ENCODE measurements around the gene SCYGR1. TPM values are rescaled to one million over a fixed set of nuclear protein-coding genes. Genes with fewer than 3 reads are reported as not detected.
A peak's percentile ranks its signal among the peaks of the same experiment; 100 is the strongest.

Gene SCYGR1
- total and polyA plus RNA-seq, 2 of the 13 experiments (the other 11 are each of a cell fraction or from before 2014, with no cell fraction given): not detected

DNA sequence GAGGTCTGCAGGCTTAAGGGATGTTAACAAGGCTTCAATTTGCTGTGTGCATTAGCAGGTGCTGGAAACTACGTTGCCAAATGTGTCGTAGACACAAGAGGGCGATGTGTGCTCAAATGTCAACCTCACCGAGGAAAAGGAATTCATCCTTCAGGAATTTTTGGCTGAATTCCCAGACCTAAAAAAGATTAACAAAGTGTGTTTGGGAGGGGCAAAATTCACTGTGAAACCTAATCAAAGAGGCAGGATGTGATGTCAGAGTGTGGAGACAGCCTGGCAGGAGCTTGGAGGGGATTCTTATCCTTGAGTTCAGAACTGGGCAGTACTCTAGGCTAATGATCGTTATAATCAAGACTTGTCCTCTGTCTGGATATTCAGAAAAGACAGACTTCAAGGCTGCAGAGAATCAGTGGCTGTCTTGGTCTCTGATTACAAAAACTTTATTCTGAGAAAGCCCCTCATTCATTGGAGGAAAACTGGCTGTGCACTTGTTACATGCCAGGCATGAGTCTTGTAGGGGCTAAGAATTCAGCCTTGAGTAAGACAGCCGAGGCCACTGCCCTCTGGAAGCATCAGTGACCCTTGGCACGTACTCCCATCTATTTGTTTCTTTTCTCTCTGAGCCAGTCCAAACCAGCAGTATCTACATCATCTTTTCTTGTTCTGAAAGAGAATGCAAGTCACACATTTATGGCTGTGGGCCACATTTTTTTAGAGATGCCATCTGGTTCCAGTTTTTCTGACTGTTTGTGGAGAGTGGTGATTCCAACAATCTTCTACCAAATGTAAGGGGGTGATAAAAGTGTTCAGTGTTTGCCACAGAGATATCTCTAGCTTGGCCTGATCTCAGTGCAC, 18.7 kb upstream of the SCYGR1 start (continued):
- no peak for TF ChIP-seq NFAT5 (CRISPR knock-in tag; IDR thresholded peaks at IDR 0.05)
- TF ChIP-seq THYN1 (CRISPR knock-in tag; IDR thresholded peaks at IDR 0.05; ENCODE audit: borderline replicate concordance, low read depth): no peak
- no peak for TF ChIP-seq CHCHD3 (CRISPR knock-in tag; IDR thresholded peaks at IDR 0.05)
- no peak for TF ChIP-seq BRF2 (CRISPR knock-in tag; IDR thresholded peaks at IDR 0.05)
- TF ChIP-seq FOXO1 (CRISPR knock-in tag; IDR thresholded peaks at IDR 0.05): peak; percentile 22; the same call in 1 of the 2 replicates
- no peak for TF ChIP-seq SATB2 (CRISPR knock-in tag; IDR thresholded peaks at IDR 0.05)
- no peak for TF ChIP-seq GTF3A (CRISPR knock-in tag; conservative IDR thresholded peaks at IDR 0.05)
- peak; percentile 87 for TF ChIP-seq ETV5 (CRISPR knock-in tag; IDR thresholded peaks at IDR 0.05; ENCODE audit: borderline replicate concordance)
- peak; percentile 94; the same call in 1 of the 2 replicates for TF ChIP-seq SP140L (CRISPR knock-in tag; IDR thresholded peaks at IDR 0.05; ENCODE audit: borderline replicate concordance)
- peak; percentile 81; the same call in 1 of the 2 replicates for TF ChIP-seq KDM4B (CRISPR knock-in tag; IDR thresholded peaks at IDR 0.05)
- TF ChIP-seq ZNF720 (CRISPR knock-in tag; IDR thresholded peaks at IDR 0.05): no peak
- no peak for TF ChIP-seq RBM22 (optimal IDR thresholded peaks at IDR 0.05; ENCODE audit: low read length)
- TF ChIP-seq MIXL1 (CRISPR knock-in tag; IDR thresholded peaks at IDR 0.05): peak; percentile 97
- TF ChIP-seq ZNF598 (CRISPR knock-in tag; IDR thresholded peaks at IDR 0.05; ENCODE audit: borderline replicate concordance): no peak; the same call in 1 of the 2 replicates
- no peak for TF ChIP-seq SOX13 (IDR thresholded peaks at IDR 0.05)
- TF ChIP-seq SOX13 (CRISPR knock-in tag; conservative IDR thresholded peaks at IDR 0.05 in 1 of 2, IDR thresholded peaks at IDR 0.05 in 1 of 2): peak in 1 of 2 experiments; percentile 79; a peak in 1 of 4 replicates
- TF ChIP-seq NR3C1 (CRISPR knock-in tag; IDR thresholded peaks at IDR 0.05): no peak
- TF ChIP-seq, protein P1, sequence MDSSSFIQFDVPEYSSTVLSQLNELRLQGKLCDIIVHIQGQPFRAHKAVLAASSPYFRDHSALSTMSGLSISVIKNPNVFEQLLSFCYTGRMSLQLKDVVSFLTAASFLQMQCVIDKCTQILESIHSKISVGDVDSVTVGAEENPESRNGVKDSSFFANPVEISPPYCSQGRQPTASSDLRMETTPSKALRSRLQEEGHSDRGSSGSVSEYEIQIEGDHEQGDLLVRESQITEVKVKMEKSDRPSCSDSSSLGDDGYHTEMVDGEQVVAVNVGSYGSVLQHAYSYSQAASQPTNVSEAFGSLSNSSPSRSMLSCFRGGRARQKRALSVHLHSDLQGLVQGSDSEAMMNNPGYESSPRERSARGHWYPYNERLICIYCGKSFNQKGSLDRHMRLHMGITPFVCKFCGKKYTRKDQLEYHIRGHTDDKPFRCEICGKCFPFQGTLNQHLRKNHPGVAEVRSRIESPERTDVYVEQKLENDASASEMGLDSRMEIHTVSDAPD (CRISPR knock-in tag; IDR thresholded peaks at IDR 0.05): peak; percentile 63; the same call in 1 of the 2 replicates
- TF ChIP-seq ZEB1 (IDR thresholded peaks at IDR 0.05; ENCODE audit: insufficient replicate concordance, low read depth): no peak
- no peak for TF ChIP-seq ZSCAN29 (CRISPR knock-in tag; conservative IDR thresholded peaks at IDR 0.05)
- no peak for TF ChIP-seq ZNF354B (CRISPR knock-in tag; IDR thresholded peaks at IDR 0.05)
- TF ChIP-seq, protein P2, sequence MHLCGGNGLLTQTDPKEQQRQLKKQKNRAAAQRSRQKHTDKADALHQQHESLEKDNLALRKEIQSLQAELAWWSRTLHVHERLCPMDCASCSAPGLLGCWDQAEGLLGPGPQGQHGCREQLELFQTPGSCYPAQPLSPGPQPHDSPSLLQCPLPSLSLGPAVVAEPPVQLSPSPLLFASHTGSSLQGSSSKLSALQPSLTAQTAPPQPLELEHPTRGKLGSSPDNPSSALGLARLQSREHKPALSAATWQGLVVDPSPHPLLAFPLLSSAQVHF (CRISPR knock-in tag; IDR thresholded peaks at IDR 0.05): no peak

All from HepG2 (cell line).